ENCODE data around the gene PPP2R5A.

PPP2R5A gene

DNA sequence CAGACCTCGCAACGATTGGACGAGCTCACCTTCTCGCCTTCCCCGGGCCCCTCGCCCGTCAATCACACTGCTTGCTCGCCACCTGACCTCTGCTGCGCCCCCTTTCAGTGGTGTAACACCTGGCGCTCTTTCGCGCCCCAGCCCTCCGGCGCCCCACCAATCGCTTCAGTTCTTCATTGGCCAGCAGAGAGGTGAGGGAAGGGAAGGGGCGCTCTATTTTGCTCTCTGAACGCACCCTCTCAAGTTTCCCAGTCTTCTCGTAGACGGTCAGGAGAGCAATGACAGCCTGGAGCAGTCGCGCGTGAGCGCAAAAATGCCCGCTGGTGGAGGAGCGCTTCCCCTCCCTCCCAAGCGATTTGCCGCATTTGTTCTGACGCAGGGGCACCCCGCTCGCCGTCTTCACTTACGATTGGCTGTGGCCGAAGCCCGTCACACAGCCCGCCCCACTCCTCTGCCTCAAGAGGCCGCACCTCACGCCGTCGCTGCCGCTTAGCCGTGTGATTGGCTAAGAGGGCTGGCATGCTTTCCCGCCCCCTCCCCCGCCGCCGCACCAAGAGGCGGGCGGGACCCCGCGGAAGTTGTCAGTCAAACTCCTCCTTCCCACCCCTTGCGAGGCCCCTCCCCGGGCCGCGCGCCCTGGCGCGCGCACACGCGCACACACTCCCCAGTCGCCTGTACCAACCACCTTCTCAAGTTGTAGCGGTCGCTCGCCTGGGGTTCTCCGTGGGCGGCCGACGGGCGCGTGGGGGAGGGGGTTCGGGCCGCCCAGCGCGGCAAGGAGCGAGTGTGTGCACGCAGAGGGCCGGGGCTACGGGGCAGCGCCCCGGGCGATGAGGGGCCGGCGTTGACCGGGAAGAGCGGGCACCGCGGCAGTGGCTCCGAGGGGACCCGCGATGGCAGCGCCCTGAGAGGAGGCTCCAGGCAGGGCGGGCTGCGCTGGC is at the start of gene PPP2R5A:
Gene PPP2R5A (plus strand): TSS at position 667 of the 941 bp plus-strand sequence. CDS start 701 bp downstream, outside the sequence.
- DNase-seq (ENCODE audit: low read depth in 2 of 2): peak; percentile 91 to 97

DNA sequence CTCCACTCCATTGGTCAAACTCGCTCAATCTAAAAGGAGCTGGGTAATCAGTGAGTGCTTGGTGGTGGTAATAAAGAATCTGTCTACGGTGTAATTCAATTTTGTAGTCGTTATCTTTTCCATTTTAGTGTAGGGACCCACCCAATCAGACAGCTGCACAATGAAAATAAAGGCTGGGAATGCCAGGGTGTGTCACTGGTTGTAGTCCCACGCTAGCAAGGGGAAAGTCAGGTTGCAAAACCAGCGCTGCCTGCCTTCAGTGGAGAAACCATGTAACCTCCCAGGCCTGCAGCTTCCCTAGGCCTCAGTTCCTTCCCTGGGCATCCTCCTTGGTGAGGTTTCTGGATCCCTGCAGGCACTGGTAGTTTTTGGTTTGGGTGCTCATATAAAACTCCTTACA is 49.4 kb upstream of the PPP2R5A start:
- no peak for DNase-seq (ENCODE audit: low read depth in 2 of 2)

DNA sequence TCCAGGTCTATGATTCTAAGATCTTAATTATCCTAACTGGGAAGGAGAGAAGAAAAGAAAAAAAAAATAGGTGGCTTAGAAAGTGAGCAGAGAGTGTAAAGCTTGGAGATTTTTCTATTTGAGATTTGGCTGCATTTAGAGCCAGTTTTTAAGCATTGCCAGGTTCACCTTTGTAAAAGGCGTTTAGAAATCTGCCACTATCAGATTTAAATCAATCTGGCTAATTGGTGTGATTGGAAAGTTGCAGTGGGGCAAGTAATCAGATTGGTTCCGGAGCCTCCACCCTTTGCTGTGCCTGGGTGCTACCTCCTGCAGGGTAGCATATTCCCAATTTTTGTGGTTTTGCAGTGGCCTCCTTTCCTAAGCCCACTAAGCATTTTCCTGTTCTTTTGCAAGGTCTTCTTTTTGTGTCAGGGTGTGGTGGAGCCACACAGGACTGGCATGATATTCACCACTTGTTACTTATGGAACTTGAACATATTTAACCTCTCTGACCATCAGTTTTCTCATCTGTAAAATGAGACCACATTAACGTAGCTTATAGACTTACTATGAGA is 48.5 kb upstream of the PPP2R5A start:
- no peak for DNase-seq (ENCODE audit: low read depth in 2 of 2)

DNA sequence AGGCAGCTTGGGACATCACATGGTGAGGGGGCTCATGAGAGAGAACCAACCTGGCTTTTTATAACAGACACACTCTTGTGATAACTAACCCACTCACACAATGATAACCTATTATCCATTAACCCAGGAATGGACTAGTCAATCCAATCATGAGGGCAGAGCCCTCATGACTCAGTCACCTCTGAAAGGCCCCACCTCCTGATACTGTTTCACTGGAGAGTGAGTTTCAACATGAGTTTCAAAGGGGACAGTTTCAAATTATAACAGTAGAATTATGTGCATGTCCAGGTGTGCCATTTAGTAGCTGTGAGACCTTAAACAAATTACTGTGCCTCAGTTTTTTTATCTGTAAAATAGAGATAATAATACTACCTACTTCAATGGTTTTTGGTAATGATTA is 47.6 kb upstream of the PPP2R5A start:
- DNase-seq (ENCODE audit: low read depth in 2 of 2): no peak

DNA sequence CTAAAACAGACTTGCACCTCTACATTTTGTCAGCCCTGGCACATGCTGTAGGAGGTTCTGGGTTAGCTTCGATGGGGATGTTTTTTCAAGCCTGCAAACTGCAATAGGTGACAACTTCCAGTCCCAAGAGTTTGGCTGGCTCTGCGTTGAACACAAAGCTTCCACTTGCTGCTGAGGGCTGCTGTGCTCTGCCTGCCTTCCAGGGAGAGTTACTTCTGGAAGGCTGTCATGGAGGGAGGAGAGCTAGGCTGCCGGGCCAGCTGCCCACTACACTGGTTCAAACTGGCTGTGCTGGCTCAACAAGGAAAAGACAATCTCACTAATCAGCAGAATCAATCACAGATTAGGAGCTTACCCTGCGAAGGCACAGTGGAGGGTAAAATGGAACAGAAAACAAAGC is 46.7 kb upstream of the PPP2R5A start:
- no peak for DNase-seq (ENCODE audit: low read depth in 2 of 2)

GRCh38 chr1:212241501-212241900 is 43.7 kb upstream of the PPP2R5A start:
- no peak for DNase-seq (ENCODE audit: low read depth in 2 of 2)

DNA sequence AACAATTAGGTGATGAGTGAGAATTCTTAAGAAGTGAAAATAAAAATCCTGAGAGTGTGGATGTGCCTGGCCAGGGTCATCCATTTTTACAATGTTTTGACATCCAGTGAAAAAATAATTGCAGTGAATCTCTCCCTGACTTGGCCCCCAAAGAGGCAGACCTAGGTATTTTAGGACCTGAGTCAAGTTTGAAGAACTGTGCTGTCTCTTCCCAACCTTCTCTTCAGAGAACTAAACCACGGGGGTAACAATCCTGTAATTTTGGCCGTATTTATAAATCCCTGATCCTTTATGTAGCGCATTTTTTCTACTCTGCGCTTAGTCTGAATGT is 43.3 kb upstream of the PPP2R5A start:
- no peak for DNase-seq (ENCODE audit: low read depth in 2 of 2)

GRCh38 chr1:212242288-212242984 is 42.8 kb upstream of the PPP2R5A start:
- DNase-seq (ENCODE audit: low read depth in 2 of 2): no peak

DNA sequence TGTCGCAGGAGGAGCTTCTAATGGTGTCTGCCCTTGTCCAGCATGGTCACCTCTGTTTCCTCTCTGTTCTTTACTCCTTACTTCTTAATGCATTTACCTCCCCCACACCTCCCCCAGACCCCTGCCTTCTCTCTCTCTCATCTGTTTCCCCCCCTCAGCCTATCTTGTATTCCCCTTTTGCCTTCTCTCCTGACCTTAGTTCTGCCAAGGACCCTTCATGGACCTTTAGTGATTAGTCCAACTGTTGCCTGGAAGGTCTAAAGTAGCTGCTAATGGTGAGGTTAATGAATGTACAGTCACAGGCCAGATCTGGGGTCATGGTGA is 42.3 kb upstream of the PPP2R5A start:
- DNase-seq (ENCODE audit: low read depth in 2 of 2): no peak

- no peak for DNase-seq (ENCODE audit: low read depth in 2 of 2)
Measured at GRCh38 chr1:212244441-212244840, 40.8 kb upstream of the PPP2R5A start.

- DNase-seq (ENCODE audit: low read depth in 2 of 2): no peak
Measured at GRCh38 chr1:212247179-212247721, 38.0 kb upstream of the PPP2R5A start.

- no peak for DNase-seq (ENCODE audit: low read depth in 2 of 2)
Measured at GRCh38 chr1:212247988-212248387, 37.2 kb upstream of the PPP2R5A start.

DNA sequence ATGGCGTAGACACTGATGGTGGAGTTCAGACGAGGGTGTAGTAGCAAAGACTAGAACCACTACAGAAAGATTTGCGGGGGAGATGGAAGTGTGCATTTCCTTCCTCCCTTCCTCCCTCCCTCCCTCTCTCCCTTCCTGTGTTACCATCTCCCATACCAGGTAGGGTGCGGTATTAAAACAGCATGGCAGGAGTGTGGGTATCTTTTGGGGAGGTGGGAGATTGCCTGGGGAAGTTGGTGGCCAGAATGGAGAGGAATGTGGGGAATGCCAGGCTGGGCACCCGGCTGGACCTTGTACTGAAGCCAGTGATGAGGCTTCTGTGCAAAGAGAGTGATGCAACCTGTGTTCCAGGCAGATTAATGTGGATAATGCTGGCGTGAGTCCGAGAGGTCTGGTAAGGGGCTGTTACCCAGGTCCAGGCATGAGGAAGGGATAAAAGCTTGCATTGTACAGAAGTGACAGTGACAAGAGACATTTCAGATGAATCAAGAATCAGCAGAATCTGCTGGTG is 30.3 kb upstream of the PPP2R5A start:
- no peak for DNase-seq (ENCODE audit: low read depth in 2 of 2)

DNA sequence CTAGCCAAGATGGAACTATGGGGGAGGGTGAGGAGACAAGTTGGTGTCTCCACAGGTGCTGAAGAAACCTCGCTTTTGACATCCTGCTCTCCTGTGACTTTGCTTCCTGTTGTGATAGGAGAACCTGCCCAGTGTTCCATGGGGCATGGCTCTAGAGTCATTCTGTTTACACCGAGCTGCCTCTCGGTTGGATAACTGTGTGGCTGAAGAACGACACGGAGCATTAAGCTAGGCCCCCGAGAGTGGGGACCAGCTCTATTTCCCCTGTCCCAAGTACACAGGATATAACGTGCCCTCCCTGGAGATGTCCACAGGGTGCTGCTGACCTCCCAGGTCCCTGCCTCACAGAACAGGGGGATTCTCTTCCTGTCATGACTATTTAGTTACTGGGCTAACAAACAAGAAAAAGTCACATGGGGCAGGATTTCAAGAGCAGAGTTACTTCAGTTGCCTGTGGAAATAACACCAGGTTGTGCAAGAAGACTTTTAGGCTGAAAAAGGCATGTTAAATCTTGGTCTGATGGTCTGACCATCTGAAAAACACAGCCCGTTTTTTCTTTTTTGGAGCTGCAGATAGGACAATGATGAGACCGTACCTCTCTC is 29.4 kb upstream of the PPP2R5A start:
- DNase-seq (ENCODE audit: low read depth in 2 of 2): no peak

- DNase-seq (ENCODE audit: low read depth in 2 of 2): no peak
Measured at GRCh38 chr1:212256369-212256768, 28.8 kb upstream of the PPP2R5A start.

- DNase-seq (ENCODE audit: low read depth in 2 of 2): no peak
Measured at GRCh38 chr1:212257157-212257556, 28.1 kb upstream of the PPP2R5A start.

- no peak for DNase-seq (ENCODE audit: low read depth in 2 of 2)
Measured at GRCh38 chr1:212259693-212260480, 25.3 kb upstream of the PPP2R5A start.

DNA sequence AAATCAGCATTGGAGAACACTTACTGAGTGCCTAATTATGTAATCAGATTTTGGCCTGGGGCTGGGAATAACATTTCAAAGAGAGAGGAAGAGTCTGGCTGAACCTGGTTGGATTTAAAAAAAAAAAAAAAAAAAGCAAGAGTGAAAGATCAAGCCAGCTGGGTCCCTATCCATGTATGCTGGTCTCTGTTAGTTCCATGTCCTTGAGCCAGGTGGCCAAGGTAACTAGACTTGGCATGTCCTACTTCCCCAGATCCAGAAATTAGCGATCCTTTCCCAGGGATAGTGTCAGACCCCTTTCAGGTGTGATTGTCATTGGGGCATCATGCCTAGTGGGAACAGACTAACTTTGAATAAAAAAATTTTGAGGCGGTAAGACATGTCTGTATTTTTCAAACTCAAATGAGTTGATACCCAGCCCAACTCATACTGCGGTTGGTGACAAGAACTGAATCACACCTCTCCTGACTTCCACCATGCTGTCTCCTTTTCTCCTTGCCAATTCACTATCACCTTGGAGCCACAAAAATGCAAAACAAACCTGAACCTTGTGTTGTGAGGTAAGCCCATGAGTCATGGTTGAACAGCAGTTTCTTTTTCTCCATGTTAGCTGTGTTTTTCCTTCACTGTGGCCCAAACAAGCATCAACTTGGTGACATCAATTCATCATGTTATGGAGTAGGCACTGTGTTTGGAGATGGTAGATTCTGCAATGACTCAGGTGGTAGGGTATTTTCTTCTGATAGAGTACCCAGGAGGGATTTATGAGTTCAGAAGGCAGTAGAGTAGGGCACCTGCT is 24.5 kb upstream of the PPP2R5A start:
- no peak for DNase-seq (ENCODE audit: low read depth in 2 of 2)

- no peak for DNase-seq (ENCODE audit: low read depth in 2 of 2)
Measured at GRCh38 chr1:212261361-212261929, 23.8 kb upstream of the PPP2R5A start.

GRCh38 chr1:212267017-212267416 is 18.2 kb upstream of the PPP2R5A start:
- no peak for DNase-seq (ENCODE audit: low read depth in 2 of 2)
